Retina (tissue), 1 donor: ENCODE results near the gene SETD2.

Source experiments
- DNase-seq: peaks from one replicate; pipeline ENCODE4 v3.0.0-alpha.2; 2016

SETD2 gene

DNA sequence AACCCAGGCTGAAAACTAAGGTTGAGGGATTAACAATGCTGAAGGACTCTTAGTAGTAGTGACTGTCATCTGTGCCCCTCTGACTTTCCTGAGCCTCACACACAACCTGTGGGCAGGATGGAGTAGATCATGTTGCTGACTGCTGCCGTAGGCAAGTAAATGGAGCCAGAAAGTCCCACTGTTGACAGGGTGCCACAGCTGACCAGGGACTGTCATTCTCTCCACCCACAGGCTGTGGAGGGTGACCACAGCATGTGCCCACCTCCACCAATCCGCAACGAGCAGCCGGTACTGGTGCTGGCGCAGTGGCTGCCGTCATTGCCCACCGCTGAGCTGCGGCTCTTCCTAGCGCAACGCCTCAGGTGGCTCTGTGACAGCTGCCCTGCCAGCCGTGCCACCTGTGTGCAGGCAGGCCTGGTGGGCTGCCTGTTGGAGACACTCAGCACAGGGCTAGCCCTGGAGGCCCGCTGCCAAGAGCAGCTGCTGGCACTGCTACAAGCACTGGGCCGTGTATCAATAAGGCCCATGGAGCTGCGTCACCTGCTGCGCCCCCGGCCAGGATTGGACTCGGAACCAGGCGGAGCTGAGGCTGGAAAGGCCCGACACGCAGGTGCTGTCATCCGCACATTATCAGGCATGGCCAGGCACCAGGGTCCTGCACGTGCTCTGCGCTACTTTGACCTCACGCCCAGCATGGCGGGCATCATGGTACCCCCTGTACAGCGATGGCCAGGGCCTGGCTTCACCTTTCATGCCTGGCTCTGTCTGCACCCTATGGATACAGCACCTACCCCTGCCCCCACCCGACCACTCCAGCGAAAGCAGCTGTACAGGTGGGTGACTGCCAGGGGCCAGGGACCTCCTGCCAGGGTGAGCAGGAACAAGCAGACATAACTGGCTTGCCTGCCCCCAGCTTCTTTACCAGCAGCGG, 168.8 kb downstream of the SETD2 start:
- DNase-seq, result no peak

DNA sequence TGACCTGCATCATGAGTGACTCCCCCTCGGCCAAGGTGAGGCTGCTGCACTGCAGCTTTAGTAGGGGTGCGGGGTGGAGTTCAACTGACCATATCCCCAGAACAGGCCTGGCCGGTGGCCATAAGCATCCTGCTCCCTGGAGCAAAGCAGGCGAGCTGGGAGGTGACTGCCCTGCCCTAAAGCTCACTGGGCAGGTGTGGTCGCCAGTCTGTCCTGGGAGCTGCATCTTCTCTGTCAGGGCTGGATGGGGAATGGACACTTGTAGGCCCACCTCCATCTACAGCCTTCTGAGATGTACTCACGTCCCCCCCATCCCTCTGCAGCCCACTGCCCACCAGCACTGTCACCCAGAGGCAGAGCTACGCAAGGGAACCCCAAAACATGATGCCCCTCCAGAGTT, 169.9 kb downstream of the SETD2 start:
- no peak for DNase-seq

DNA sequence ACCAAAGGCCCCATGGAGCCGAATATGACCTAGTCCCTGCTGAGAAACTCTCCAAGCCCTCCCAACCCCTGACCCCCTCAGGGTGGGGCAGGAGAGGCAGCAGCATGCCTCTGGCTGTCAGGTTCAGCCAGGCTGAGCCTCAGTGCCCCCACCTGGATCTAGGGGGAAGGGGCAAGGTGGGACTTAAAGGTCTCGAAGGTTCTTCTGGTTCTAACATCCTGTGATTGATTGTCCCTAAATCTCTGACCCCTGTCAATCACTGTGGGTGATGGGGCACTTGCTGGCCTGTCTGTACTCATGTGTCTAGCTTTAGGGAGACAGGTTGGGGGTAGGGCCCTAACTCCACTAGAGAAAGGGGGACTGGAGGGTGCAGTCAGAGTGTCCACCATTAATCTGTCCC, 170.6 kb downstream of the SETD2 start:
- no peak for DNase-seq

DNA sequence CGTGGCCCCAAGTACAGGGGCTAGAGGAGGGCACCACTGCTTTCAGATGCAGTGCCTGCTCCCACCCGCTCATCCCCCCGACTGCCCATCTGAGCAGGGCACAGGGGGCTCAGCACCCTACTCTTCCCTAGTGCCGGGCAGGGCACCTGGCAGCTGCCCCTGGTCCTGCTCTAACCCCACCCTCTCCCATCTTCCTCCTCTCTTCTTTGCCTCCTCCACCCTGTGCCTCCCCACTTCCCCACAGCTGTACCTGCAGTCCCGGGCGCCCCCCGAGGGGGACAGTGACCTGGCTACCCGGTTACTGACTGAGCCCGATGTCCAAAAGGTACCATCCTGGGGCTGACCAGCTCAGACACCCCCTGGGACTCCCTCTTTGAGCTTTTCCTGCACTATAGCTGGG, 171.7 kb downstream of the SETD2 start:
- no peak for DNase-seq

DNA sequence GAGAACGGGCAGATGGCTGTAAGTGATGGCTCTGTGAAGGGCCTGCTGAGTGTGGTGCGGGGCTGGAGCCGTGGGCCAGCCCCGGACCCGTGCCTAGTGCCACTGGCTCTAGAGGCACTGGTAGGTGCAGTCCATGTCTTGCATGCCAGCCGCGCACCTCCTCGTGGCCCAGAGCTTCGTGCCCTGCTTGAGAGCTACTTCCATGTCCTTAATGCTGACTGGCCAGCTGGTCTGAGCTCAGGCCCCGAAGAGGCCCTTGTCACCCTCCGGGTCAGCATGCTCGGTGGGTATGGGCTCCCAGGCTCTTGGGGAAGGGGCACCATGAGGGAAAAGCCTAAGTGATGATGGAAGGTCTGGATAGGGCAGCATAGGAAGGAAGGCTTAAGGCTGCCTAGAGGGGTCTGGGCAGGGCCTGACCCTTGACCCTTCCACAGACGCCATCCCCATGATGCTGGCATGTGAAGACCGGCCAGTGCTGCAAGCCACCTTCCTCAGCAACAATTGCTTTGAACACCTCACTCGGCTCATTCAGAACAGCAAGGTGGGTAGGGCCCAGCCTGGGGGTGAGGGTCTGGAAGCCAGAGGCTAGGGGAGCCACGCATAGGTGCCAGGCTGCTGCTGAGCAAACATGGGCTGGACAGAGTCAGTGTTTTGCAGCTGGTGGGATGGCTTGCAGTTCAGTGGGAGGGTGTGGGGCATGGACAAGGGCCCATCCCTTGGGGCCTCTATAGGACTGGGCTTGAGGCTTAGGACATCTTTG, 172.3 kb downstream of the SETD2 start:
- DNase-seq, result no peak

DNA sequence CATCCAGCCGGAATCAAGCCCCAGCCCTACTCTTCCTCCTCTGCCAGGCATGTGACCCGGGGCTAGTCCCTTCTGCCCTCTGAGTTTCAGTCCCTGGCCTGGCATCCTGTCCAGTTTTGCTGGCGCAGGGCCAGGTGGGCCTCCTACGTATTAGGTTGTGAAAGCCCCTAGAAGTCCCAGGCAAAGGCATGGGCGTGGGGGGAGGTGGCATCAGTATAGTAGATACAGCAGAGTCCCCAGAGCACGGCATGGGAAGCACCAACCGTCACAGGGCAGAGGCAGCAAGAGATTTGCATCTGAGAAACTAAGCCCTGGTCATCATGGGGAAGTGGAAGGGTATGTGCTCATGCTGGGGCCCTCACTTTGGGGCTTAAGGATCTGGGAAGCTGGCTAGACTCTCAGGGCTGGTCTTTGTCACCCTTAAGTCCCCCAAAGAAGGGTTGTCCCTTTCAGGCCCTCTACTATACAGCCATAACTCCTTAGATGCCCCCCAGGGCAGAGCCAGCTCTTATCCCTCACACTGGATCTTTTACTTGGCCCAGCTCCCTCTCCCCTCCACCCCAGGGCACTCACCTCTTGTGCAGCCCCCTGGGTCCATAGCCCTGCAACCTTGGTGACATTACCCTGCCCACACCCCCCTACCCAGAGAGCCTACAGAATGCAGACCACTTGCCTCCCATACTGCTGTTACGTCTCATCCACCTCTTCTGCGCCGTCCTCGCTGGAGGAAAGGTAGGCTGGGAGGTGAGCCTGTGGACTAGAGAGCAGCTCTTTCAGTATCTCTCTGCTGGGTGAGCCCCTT, 173.1 kb downstream of the SETD2 start:
- DNase-seq, result no peak

DNA sequence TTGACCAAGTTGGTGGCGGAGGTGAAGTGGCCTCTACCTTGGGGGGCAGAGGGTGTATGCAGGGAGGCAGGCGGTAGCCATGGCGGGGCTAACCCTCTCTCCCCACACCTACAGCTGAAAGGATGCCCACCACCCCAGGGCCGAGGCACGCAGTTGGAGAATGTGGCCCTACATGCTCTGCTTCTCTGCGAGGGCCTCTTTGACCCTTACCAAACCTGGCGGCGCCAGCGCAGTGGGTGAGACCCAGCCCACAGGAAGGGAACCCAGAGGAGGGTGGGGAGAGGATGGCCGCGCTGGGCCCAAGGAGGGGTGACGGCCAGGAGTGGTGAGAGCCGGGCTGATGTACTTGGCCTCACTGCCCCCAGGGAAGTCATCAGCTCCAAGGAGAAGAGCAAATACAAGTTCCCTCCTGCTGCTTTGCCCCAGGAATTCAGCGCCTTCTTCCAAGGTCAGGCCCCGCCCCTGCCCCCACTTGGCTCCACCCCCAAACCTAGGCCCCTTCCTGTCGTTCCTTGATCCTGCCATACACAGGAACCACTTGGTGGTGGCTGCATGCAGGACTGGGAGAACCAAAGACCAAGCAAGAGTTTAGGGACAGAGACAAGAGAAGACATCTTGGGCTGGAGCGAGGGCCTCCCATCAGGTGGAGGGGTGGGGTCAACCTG, 174.6 kb downstream of the SETD2 start:
- no peak for DNase-seq

DNA sequence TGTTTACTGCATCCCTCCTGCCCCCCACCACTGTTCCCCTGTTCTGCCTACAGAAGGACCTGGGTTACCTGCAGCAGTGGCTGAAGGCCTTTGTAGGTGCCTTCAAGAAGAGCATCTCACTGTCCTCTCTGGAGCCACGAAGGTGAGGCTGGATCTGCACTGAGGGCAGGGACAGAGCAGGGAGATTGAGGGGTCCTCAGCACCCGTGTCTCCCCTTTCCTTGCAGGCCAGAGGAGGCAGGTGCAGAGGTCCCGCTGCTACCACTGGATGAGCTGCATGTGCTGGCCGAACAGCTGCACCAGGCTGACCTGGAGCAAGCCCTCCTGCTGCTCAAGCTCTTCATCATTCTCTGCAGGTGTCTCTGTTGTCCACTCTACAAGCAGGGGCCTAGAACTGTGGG, 175.3 kb downstream of the SETD2 start:
- DNase-seq, result no peak

DNA sequence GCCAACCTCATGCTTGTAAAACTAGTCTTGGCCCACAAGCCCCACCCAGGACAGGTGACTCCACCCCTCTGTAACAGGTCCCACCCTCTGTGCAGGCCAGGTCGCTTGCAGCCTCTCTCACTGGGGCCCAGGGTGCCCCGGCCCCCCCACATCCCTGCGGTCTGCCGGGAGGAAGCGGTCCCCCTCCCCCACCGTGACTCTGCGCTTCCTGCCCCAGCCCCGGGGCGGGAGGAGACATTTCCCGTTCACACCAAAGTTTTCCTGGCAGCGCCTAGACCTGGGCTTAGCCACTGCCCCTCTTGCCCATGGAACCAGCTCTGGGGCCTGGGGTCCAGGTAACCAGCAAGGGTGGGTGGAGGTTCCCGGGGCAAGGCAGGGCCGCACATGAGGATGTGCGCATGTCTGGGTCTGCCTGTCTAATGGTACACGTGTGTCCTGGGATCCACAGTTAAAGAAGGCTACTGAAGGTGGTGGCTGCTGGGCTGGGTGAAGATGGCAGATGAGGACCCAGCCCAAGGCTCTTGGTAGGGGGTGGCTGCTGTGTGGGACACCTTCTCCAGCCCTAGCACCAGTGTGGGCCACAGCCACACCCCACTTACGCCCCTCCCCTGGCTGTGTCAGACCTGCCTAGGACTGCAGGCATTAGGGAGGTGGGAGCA, 176.0 kb downstream of the SETD2 start:
- no peak for DNase-seq

DNA sequence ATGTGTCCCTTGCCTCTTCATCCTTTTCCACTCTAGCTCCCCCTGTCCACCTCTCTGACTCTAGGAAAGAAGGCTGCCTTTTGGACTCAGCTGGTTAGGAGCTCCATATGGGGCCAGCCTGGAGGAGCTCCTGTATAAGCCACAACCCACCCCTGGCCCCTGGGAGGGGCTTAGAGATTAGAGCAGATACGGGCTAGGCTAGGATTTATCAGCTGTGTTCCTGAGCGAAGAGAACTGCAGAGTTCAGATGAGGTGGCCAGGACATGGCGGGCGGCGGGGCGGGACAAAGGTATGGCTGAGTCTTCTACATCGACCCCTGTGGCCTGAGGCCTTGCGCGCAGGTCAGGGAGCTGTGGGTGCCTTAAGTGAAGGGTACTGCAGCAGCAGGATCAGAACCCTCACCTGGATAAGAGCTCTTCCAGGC, 176.6 kb downstream of the SETD2 start:
- DNase-seq, result no peak

DNA sequence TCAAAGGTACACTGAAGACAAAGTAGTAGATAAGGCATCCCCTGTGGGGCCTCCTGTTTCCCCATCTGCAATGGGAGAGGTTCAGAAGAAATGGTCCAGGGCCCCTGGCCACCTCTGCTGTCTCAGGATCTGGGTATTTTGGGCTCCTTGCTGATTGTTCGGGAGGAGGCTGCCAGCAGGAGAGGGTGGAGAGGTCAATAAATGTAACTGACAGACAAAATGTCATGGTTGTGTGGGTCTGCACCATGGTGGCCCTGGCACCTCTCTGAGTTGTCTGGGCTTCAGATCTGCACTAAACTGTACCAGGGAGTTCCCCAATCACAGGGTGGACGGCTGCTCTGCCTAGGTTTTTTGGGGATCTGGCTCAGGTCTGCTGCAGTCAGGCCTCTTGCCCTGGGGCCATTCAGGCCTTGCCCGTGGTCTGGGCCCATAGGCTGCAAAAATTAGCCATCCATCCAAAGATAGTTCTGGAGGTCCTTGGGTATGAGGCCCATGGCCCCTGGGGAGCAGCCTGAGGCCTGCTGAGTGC, 177.1 kb downstream of the SETD2 start:
- DNase-seq, result no peak

DNA sequence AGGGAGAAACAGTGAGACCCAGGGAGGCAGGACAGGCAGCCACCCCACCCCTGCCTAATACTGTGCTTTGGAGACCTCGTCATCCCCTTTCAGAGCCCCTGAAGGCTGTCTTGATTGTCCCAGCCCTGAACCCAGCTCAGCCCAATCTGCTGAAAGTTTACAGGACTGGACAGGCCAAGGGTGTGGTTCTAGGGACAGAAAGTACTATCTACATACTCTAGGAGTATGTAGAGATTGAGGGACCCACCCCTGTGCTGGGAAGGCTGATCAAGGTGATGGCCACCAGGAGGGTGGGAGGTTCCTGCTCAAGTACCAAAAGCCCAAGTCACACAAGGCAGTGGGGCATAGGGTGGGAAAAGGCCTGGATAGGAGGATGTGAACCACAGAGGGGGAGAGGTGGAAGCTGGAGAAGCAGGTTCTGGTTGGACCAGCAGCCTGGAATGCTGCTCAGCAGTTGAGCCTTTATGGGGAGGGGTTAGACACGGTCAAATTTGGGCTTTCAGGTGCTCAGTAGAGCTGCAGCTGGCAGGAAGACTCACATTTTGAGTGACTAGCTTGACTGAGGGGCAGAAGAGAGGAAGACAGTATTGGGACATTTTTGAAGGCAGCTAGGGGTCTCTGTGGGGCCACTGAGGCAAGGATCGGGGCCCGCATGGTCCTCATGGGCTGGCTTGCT, 177.7 kb downstream of the SETD2 start:
- no peak for DNase-seq

DNA sequence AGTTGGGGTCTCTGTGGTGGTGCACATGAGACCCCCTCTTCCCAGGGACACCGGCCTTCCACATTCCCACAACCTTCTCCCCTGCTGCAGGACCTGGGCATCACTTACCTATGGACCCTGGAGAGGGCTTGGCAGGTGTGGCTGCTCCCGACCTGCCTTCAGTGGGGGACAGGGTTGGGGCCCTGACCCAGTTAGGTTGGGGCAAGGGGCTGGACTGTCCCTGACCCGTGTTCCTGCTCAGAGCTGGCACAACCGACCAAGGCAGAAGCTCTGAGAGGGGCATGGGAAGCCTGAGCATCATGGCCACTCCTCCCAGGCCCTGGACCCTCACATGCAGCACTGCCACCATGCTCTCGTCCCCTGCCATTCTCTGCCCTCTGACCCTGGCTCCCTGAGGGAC, 178.3 kb downstream of the SETD2 start:
- DNase-seq, result no peak

DNA sequence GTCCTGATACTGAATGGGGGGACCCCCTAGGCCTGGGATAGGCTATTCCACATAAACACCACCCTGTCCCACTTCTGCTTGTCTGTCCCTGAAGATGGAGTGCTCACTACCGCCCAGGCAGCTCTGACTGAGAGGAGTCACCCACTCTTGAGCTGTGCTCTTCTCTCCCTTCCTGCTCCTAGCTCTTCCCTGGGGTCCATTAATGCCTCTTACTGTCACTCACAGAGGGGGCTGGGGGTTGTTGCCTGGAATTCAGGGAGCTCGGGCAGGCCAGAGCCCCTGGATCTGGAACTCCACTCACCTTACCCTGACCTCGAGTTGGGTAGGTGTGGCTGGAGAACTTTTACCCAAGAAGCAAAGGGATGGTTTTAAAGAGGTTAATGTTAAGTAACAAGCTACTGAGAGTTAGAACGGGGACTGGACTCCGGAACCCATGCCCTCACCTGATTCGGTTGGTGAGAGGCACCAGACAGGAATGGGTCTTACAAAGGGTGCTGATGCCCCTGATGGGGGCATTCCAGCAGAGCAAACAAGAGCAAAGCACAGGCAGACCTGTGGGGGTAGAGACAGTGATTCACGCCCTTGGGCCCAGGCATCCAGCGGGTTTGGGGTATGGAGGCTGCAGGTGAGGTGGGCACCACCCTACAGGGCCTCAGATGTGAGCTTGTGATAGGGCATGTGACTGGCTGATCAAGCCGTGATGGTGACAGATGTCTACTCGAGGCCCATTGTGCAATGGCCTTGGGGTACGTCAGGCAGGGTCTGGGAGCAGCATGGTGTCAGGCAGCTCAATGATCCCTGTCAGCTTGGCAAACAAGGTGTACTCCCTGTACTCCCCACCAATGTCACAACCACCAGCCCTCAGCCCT, 179.1 kb downstream of the SETD2 start:
- no peak for DNase-seq

DNA sequence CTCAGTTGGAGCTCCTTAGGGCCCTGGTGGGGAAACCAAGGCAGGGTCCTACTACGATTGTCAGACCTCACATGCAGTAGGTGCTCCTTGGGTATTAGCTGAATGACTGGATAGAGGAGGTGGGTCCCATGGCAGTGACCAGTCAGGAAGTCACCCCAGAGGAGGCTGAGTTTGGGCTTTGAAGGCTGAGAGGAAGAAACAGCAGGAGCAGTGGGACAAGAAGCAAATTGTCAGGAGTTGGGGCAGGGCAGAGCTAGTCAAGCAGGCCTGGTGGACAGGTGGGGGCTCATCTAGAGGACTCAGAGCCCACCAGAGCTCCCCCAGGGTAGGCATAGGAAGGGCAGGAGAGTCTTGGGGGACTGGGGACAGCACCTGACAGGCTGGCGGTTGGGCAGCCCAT, 181.4 kb downstream of the SETD2 start:
- DNase-seq, result no peak

DNA sequence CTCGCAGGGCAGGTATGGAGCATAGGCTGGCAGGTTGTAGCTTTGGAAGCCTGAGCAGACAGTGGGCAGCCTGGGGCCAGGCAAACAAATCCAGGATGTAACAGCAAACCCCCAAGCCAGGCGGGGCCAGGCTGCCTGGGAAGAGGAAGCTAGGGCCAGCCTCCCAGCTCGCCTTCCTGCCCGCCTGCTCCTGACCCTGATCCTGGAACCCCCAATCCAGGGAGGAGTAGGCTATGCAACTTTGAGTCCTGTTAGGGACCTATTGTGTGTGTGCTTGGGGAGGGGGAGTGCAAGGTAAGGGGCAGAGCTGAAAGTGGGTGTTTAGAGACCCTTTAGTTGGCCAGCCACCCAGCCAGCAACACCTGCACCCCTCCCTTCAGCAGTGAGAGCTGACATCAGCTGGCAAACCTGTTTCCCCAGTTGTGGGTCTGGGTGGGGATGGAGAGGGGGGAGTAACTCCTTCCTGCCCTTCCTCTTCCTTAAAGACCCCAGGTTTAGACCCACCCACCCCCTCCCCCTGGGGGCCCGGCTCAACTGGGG, 181.9 kb downstream of the SETD2 start:
- DNase-seq, result no peak

DNA sequence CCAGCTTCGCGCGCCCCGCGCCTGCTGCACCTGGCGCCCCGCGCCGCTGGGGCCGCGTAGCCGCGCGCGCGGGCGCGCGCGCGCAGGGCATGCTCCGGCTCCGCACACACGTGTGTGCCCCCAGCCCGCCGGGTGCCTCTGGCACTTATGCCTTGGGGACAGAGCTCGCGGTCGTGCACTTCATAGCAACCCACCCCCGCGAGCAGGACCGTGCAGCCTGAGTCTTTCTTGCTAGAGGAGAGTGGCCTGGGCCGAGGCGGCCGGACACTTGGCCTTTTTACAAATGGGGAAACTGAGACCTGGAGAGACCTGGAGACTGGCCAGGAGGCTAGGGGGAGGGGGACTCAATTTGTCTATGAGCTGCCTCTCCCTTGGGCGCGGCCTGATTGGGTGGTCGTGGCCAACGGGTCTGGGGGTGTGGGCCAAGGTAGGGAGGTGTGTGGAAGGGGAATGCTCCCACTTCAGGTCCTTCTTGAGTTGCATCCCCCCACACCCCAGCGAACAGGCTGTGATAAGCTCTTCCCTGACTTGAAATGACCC, 183.9 kb downstream of the SETD2 start:
- DNase-seq, result peak; percentile 26

DNA sequence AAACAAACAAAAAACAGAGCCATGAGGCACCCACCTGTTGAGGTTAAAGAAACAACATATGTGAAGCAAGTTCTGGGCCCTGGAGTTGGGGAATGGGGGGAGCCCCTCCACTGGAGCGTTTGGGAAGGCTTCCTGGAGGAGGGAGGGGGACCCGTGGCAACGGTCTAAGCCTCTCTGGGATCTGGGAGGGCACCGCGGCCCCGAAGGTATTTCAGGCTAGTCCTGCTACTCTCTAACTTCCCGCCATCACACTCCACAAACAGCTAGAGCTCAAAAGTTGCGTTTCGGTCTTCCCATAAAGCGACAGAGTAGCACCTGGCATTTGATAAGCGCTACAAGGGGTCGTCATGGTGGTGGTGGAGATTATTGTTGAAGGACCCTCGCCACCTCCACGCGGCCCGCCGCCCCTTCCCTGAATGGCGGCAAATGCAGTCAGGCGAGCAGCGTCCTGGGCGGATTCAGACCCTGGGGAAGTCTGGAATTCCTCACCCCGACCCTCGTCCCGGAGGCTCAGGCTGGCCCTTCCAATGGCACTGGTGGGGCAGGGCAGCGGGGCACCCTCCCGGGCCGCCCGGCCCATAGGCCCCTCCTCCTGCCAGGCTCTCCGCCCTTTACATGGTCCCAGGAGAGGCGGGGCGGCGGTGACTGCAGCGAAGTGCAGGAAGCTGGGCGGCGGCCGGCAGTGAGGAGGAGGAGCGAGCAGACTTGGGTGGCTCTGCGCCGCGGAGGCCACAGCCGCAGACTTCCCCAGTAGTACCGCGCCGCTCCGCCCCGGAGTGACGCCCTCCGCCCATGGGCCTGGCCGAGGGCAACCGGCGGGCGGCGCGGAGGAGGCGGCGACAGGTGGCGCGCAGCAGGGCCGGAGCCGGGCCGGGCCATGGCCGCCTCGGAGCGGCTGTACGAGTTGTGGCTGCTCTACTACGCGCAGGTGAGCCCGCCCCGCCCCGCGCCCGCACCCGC, 184.6 kb downstream of the SETD2 start, which contains the start of gene NBEAL2:
NBEAL2 (plus strand) TSS at position 682 of the 960 bp plus-strand sequence; CDS start at position 878, 196 bp downstream.
- peak; percentile 89 for DNase-seq
